ENCODE measurements around the gene VEGFB.

GRCh38 chr11:64222651-64223000, 11.8 kb upstream of the VEGFB start:
- TF ChIP-seq NRF1 (IDR thresholded peaks at IDR 0.05; ENCODE audit: low read depth, low read length) (no peak), CTCF (IDR thresholded peaks at IDR 0.05; ENCODE audit: control extremely low read depth in 1 of 3, insufficient read depth in 1 of 3, low read depth in 1 of 3, low read length in 3 of 3) (no peak), EZH2 (IDR thresholded peaks at IDR 0.05; ENCODE audit: low read depth, low read length, severe bottlenecking) (no peak), KDM1A (IDR thresholded peaks at IDR 0.05; ENCODE audit: borderline replicate concordance, low read length) (no peak), JUN (IDR thresholded peaks at IDR 0.05; ENCODE audit: low read depth, low read length) (no peak), POLR2A (IDR thresholded peaks at IDR 0.05; ENCODE audit: control extremely low read depth in 1 of 2, low read depth in 2 of 2, low read length in 2 of 2) (0 out of 3 replicates have a peak, but pooled peaks of 1 of the 2 experiments have one; percentile 50), RXRA (IDR thresholded peaks at IDR 0.05; ENCODE audit: insufficient read depth, low read depth, low read length) (no peak), MAX (IDR thresholded peaks at IDR 0.05) (no peak), YY1 (IDR thresholded peaks at IDR 0.05; ENCODE audit: low read depth, low read length) (no peak), PHF8 (conservative IDR thresholded peaks at IDR 0.05; ENCODE audit: low read depth, low read length) (no peak)

Data from H1 (cell line).